Midbrain (tissue), 1 donor: ENCODE measurements around the gene PARVA.
"Not testable (repeated sequence)": the region's sequence is repeated elsewhere in the genome, so short reads cannot be mapped to it uniquely, and the experiment has no call there.

ENCODE experiments used
- DNase-seq: peaks from one replicate; lab custom pipeline; 2025; lab: John Stamatoyannopoulos, UW

Gene PARVA

GRCh38 chr11:12377106-12377823 is at the start of gene PARVA:
TSS of gene PARVA (plus strand) at chr11:12377571. CDS start at chr11:12377648, 77 bp downstream.
- DNase-seq = no peak

DNA sequence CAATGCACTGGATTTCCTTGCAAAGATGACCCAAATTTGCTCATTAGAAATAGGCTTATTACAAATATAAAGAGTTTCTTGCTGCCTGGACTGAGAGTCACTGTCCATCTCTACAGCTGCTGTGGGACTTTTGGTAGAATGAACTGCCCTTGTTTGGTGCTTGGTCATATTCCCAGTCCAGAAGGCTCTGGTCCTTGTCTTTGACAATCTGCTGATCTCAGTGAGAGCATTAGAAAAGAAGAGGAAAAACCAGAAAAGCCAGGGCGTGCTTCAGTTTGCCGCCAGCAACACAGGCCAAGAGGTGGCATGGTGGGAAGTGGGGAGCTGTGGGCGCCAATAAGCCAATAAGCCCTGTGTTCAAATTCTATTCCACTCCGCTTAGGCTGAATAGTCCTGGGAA is 48.2 kb upstream of the PARVA start:
- peak; percentile 76 for DNase-seq

- no peak for DNase-seq
These were observed 47.6 kb upstream of the PARVA start for GRCh38 chr11:12329797-12330196.

DNA sequence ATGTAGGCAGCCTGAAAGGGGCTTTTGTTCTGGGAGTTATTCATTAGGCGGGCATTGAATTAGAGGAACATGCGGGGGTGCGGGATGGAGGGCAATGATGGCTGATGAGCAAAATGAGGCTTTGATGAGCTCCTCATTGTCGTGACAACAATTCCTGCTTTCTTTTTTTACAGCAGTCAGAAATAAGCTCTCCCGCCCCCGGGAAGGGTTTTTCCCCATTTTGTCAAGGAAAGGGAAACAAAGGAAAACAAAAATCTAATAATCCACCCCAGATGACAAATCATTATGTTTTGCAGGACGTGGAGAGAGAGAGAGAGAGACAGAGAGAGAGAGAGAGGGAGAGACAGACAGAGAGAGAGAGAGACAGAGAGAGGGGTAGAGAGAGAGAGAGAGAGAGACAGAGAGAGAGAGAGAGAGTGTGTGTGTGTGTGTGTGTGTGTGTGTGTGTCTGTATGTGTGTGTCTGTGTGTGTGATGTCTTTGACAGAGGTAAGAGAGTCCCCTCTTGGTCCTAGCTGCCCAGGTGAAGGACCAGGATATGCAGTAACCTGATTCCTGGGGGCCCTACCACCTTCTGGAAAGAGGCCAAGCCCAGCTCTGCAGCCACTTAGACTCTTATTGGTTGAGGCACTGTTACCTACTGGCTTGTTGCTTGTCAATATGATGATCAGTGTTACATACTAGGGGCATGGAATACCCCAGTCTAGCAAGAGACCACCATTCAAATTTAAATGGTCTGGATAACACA is 46.7 kb upstream of the PARVA start:
- peak; percentile 89 for DNase-seq

- peak; percentile 87 for DNase-seq
These were observed 46.0 kb upstream of the PARVA start for GRCh38 chr11:12331239-12331874.

DNA sequence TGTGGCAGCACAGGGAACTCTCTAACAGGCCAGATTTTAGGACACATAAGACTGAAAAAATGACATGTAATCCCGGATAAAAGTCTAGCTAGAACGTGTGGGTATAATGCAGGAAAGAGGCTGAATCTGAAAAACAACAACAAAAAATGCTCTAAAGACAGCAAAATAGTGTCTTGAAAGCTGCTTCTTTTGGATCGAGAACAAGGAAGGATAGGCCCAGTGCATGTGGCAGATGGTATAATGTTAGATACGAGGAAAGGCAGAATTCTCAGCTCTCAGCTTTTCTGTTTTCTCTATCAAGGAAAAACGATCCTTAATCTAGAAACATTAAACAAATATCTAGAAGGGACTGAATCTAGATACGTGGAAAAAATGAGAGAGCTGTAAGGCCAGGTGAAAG is 33.8 kb upstream of the PARVA start:
- no peak for DNase-seq

GRCh38 chr11:12353534-12353933 is 23.8 kb upstream of the PARVA start:
- no peak for DNase-seq

GRCh38 chr11:12354750-12355545 is 22.4 kb upstream of the PARVA start:
- DNase-seq = no peak

GRCh38 chr11:12356944-12357655 is 20.3 kb upstream of the PARVA start:
- no peak for DNase-seq

DNA sequence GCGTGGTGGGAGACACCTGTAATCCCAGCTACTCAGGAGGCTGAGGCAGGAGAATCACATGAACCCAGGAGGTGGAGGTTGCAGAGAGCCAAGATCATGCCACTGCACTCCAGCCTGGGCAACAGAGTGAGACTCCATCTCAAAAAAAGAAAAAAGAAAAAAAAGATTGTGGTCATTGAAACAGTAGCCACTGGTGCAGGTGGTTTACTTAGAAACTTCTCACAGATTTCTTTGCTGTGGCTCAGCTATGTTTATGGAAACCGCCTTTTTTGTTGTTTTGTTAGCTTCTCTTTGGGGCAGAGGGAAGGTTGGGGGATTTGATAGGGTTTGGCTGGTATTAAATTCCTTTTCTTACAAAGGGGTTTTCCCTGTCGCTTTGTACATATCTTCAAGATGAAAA is 19.7 kb upstream of the PARVA start:
- DNase-seq = not testable (repeated sequence)

- DNase-seq = no peak
These were observed 18.8 kb upstream of the PARVA start for GRCh38 chr11:12358302-12359188.

GRCh38 chr11:12359761-12360160 is 17.6 kb upstream of the PARVA start:
- DNase-seq = no peak

DNA sequence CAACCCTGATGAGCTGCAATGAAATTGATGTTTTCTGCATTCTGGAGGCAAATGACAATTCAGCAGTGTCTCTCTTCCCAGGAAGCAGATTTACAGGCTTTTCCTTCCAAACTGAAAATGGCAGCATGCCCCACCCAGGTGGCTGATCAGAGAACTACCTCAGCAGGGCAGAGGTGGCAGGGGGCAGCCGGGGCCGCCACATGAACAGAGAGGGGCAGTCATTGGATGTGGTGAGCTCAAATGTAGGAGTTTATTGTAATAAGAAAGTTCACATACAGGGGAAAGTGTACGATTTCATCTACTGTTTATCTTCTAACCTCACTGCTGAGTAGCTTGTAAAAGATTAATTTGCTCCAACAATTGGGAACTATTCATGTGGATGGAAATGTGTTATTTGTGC is 15.7 kb upstream of the PARVA start:
- DNase-seq = no peak

GRCh38 chr11:12362857-12363256 is 14.5 kb upstream of the PARVA start:
- DNase-seq = no peak

- no peak for DNase-seq
These were observed 14.0 kb upstream of the PARVA start for GRCh38 chr11:12363373-12363772.

DNA sequence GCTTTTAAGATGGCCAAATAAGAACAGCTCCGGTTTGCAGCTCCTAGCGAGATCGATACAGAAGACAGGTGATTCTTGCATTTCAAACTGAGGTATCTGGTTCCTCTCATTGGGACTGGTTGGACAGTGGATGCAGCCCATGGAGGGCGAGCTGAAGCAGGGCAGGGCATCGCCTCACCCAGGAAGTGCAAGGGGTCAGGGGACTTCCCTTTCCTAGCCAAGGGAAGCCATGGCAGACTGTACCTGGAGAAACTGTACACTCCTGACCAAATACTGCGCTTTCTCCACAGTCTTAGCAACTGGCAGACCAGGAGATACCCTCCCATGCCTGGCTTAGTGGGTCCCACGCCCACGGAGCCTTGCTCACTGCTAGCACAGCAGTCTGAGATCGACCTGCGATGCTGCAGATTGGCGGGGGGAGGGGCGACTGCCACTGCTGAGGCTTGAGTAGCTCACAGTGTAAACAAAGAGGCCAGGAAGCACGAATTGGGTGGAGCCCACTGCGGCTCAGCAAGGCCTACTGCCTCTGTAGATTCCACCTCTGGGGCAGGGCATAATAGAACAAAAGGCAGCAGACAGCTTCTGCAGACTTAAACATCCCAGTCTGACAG is 11.3 kb upstream of the PARVA start:
- not testable (repeated sequence) for DNase-seq

GRCh38 chr11:12367057-12367456 is 10.3 kb upstream of the PARVA start:
- not testable (repeated sequence) for DNase-seq

GRCh38 chr11:12372111-12372510 is 5.3 kb upstream of the PARVA start:
- no peak for DNase-seq

DNA sequence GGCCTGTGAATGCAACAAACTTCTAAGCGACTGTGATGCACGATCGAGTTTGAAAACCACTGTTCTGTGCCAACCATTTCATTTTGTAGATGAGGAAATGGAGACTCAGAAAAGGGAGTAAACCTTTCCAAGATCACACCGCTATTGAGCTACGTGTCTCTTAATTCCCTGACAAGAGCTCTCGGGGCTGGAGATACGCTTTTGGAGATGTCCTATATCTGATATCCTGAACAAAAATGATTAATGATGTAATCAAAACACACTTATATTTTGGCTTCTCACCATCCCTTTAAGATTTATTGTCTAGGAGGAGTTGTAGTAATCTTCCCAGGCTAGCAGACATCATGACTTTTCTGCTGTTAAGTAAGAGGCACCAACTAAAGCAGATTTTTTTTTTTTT is 1.7 kb upstream of the PARVA start:
- no peak for DNase-seq
